ENCODE data around the gene PLCH1. TPM values are rescaled to one million over a fixed set of nuclear protein-coding genes. Genes with fewer than 3 reads are reported as not detected.
A peak's percentile ranks its signal among the peaks of the same experiment; 100 is the strongest.

PLCH1 gene
- total and polyA plus RNA-seq, 2 of the 8 experiments (the other 6 are each of a cell fraction or from before 2014, with no cell fraction given): 5.8 to 17.2 TPM

DNA sequence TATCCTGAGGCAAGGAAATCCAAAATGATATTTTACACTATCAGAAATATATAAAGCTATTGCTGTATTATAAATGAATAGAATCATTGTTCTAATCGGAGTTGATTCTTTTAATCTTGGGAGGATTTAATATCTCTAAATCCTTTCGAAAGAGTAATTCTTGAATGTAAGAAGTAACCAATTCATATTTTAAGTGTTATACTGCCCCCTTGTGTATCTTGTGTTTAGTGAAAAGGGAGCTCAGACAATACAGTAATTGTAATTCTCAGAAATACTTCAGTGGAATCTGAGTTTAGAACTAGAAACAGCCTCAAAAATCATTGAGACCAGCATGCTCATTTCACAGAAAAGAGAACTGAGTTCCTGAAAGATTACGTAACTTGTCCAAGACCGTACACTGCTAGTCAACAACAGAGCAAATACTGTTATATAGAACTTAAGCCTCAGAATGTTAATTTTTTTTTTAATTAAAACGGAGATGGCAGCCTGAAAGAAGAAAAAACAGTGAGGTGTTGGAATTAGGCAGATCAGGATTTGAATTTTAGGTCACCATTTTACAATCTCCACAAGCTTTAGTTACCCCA is 42.9 kb downstream of the PLCH1 start:
- Histone ChIP-seq H2BK12ac (ENCODE audit: low read depth, low read length) (no peak overlapping the region), H2BK5ac (ENCODE audit: low read depth, low read length) (no peak overlapping the region), H2BK20ac (ENCODE audit: low read length) (no peak overlapping the region), H3K4me2 (ENCODE audit: insufficient read depth in 1 of 2, low read depth in 2 of 2, low read length in 2 of 2) (no peak overlapping the region), H2BK120ac (replicated peaks; ENCODE audit: low read depth, low read length) (no peak overlapping the region), H3K9me3 (ENCODE audit: insufficient read depth in 2 of 2, low read depth in 1 of 2, low read length in 1 of 2) (no peaks in the 10 kb centered on the region), H2BK15ac (ENCODE audit: low read length) (no peak overlapping the region), H3K79me2 (ENCODE audit: control insufficient read depth in 1 of 2, insufficient read depth in 2 of 2, low read length in 2 of 2) (0 out of 4 replicates have a peak, but pooled peaks cover 0 to 4% of the 10 kb centered on the region in 2 experiments), H2AFZ (ENCODE audit: low read length) (no peak overlapping the region), H3K4me3 (ENCODE audit: extremely low read depth in 1 of 4, insufficient read depth in 2 of 4, low read depth in 3 of 4, low read length in 4 of 4) (no peak overlapping the region), H3K23me2 (ENCODE audit: low read depth, low read length) (no peaks in the 10 kb centered on the region), H3K14ac (ENCODE audit: insufficient read length) (no peak overlapping the region), H3K4ac (replicated peaks; ENCODE audit: insufficient read length, low read depth, low read length) (no peak overlapping the region), H3K27ac (ENCODE audit: low read depth, low read length) (no peak overlapping the region), H3K27me3 (replicated peaks in 1 of 4; ENCODE audit: control insufficient read depth in 3 of 4, extremely low read depth in 1 of 4, insufficient read depth in 3 of 4, low read length in 3 of 4) (no peaks in the 10 kb centered on the region), H3K9ac (replicated peaks in 1 of 4; ENCODE audit: extremely low read depth in 1 of 4, low read depth in 3 of 4, low read length in 3 of 4) (no peak overlapping the region), H2AK5ac (ENCODE audit: low read depth, low read length) (no peak overlapping the region), H4K91ac (replicated peaks; ENCODE audit: insufficient read length, low read length) (no peak overlapping the region), H4K5ac (ENCODE audit: insufficient read length, low read depth, low read length) (no peak overlapping the region), H3K23ac (ENCODE audit: insufficient read length) (no peak overlapping the region), H3K36me3 (ENCODE audit: control insufficient read depth in 2 of 4, insufficient read depth in 4 of 4, low read length in 3 of 4) (peaks cover 0 to 9% (median 0%) of the 10 kb centered on the region in 4 experiments; a peak in 2 of 8 replicates), H4K8ac (ENCODE audit: extremely low read depth, insufficient read depth, low read length) (no peak overlapping the region), H3K56ac (replicated peaks; ENCODE audit: insufficient read length, low read depth, low read length) (no peak overlapping the region), H3K18ac (ENCODE audit: extremely low read depth, low read length) (no peak overlapping the region), H3K79me1 (ENCODE audit: low read depth, low read length) (peaks cover 4% of the 10 kb centered on the region), H4K20me1 (replicated peaks in 1 of 2; ENCODE audit: control insufficient read depth in 1 of 2, insufficient read depth in 2 of 2, low read length in 2 of 2) (no peaks in the 10 kb centered on the region), H3K4me1 (replicated peaks in 1 of 4; ENCODE audit: control insufficient read depth in 3 of 4, insufficient read depth in 4 of 4, low read length in 3 of 4) (peaks cover 0 to 8% (median 2%) of the 10 kb centered on the region in 4 experiments; a peak in 2 of 7 replicates)
- 55% methylated on average over 5 of the region's 5 CpGs; no CpG with 5 or more reads in 1 of the 2 experiments for WGBS, 2 experiments (ENCODE audit: extremely low coverage in 1 of 2, insufficient coverage in 1 of 2, insufficient read length in 1 of 2, insufficient replicate concordance in 2 of 2, low coverage in 1 of 2, low lambda C conversion rate in 2 of 2, missing lambda C conversion rate in 1 of 2)
- ChIA-PET CTCF (ENCODE audit: partially characterized antibody) (interaction anchor here (0.6 to 7.3 kb wide), 70 partner anchors 12 to 797 kb away, joined by 3 to 61 read pairs (median 4); partner anchors contain the start of gene C3orf33), POLR2A (ENCODE audit: partially characterized antibody) (no interaction called here)
- no peak for DNase-seq (ENCODE audit: low read depth in 1 of 2, low spot score in 2 of 2)
- no peak for TF ChIP-seq KDM4A (IDR thresholded peaks at IDR 0.05; ENCODE audit: low read depth, low read length, severe bottlenecking)
- TF ChIP-seq HDAC6 (IDR thresholded peaks at IDR 0.05; ENCODE audit: low read depth, low read length): no peak
- peak; percentile 64 to 83 for TF ChIP-seq RAD21 (IDR thresholded peaks at IDR 0.05 in 1 of 2, conservative IDR thresholded peaks at IDR 0.05 in 1 of 2; ENCODE audit: low read depth in 2 of 2, low read length in 2 of 2)
- TF ChIP-seq CTCF (IDR thresholded peaks at IDR 0.05; ENCODE audit: control extremely low read depth in 1 of 3, insufficient read depth in 1 of 3, low read depth in 1 of 3, low read length in 3 of 3): peak in 2 of 3 experiments; percentile 25 to 49; a peak in 2 of 4 replicates
- peak; percentile 71 for FAIRE-seq

Measured in H1 (cell line).